Cardiac muscle cell (in vitro differentiated cells and primary cell): Measurements from ENCODE around the gene ADGRD2. TPM values are rescaled to one million over a fixed set of nuclear protein-coding genes. Genes with fewer than 3 reads are reported as not detected.

Experiments
- DNase-seq, 2 donors: peaks; one replicate each; pipeline versions ENCODE4 v3.0.0 to v3.0.0-alpha.2; 2010 to 2017; ENCODE audit warnings: low read depth in 1 of 2, low spot score in 1 of 2
- H3K27ac ChIP-seq: fragments of 200-600 bp; sonication (generic); 2 replicates; pipeline ENCODE4 v1.5.1; 2016
- H3K27me3 ChIP-seq: fragments of 200-600 bp; sonication (generic); 2 replicates; pipeline ENCODE4 v1.6.0; 2016; ENCODE audit warnings: control low read depth
- H3K36me3 ChIP-seq: fragments of 200-600 bp; sonication (generic); 2 replicates; pipeline ENCODE4 v1.5.1; 2016; ENCODE audit warnings: control low read depth
- H3K4me1 ChIP-seq: fragments of 200-600 bp; sonication (generic); 2 replicates; pipeline ENCODE4 v1.8.1; 2017; ENCODE audit warnings: low read depth, mild to moderate bottlenecking, mixed run types
- H3K4me3 ChIP-seq: fragments of 200-600 bp; sonication (generic); 2 replicates; pipeline ENCODE4 v1.5.1; 2016; ENCODE audit warnings: mild to moderate bottlenecking
- H3K9me3 ChIP-seq: fragments of 200-600 bp; sonication (generic); 2 replicates; pipeline ENCODE4 v1.5.1; 2017; ENCODE audit warnings: low read depth, mild to moderate bottlenecking, control low read depth
- polyA plus RNA-seq: library from polyadenylated mRNA; unstranded; fragments of >200 nt; fragmentation: Nextera tagmentation; extraction: Ambion mirVana; gene quantifications from 2 replicates; pipeline ENCODE4 v1.2.1, GENCODE V29; 2016
- total RNA-seq: library from RNA; depleted of rRNA; stranded (reverse); fragments of >200 nt; gene quantifications from 2 replicates; pipeline ENCODE4 v1.2.3, GENCODE V29; 2016
- TF ChIP-seq, protein P1 (sequence below): IDR thresholded peaks from 2 replicates; pipeline ENCODE4 v1.5.1; 2012; ENCODE audit warnings: low read depth, mild to moderate bottlenecking, low read length

Gene ADGRD2
- total and polyA plus RNA-seq, 2 experiments from 2014 or later: not detected

DNA sequence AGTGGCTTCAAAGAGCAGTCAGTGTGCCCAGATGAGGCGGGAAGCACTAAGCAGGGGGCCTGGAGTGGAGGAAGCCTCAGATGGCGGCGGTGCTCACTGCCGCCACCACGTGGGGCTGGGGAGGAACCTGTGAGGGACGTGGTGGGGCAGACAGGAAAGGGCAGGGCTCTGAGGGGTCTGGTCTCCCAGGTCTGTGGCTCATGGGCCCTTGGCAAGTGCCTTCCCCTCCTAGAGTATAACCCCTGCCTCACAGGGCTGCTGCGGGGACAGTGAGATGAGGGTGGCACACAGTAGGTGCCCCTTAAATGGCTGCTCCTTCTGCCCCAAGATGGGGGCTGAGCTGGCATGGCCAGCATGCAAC lies 30.4 kb downstream of the ADGRD2 start:
- peaks cover 5% of the 10 kb centered on the region for H3K27me3 ChIP-seq
- peaks cover 5% of the 10 kb centered on the region for H3K4me1 ChIP-seq
- H3K9me3 ChIP-seq: no peaks in the 10 kb centered on the region
- H3K36me3 ChIP-seq: no peaks in the 10 kb centered on the region
- TF ChIP-seq, protein P1, sequence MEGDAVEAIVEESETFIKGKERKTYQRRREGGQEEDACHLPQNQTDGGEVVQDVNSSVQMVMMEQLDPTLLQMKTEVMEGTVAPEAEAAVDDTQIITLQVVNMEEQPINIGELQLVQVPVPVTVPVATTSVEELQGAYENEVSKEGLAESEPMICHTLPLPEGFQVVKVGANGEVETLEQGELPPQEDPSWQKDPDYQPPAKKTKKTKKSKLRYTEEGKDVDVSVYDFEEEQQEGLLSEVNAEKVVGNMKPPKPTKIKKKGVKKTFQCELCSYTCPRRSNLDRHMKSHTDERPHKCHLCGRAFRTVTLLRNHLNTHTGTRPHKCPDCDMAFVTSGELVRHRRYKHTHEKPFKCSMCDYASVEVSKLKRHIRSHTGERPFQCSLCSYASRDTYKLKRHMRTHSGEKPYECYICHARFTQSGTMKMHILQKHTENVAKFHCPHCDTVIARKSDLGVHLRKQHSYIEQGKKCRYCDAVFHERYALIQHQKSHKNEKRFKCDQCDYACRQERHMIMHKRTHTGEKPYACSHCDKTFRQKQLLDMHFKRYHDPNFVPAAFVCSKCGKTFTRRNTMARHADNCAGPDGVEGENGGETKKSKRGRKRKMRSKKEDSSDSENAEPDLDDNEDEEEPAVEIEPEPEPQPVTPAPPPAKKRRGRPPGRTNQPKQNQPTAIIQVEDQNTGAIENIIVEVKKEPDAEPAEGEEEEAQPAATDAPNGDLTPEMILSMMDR: peak; percentile 54
- peak; percentile 31 to 72 for DNase-seq
- H3K4me3 ChIP-seq: no peak overlapping the region
- H3K27ac ChIP-seq: no peak overlapping the region

DNA sequence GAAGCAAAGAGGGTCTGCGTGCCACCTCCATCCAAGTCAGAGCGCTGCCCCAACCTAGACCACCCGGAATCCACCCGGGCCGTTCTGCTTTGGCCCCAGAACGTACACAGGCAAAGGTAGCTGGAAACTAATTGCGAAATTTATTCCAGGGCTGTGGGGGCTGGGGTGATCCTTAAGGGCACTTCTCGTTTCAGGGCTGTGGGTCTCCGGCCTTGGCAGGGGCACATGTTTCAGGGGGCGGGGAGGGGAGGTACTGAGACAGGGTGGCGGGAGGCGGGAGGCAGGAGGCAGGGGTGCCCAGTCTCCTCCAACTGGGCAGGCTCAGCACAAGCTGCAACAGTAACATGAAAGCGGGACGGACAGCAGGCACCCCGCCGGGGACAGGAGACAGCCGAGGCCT lies 30.9 kb downstream of the ADGRD2 start:
- H3K4me1 ChIP-seq: peaks cover 5% of the 10 kb centered on the region
- TF ChIP-seq, protein P1: no peak
- H3K27ac ChIP-seq: no peak overlapping the region
- H3K4me3 ChIP-seq: no peak overlapping the region
- DNase-seq: no peak
- no peaks in the 10 kb centered on the region for H3K9me3 ChIP-seq
- no peaks in the 10 kb centered on the region for H3K36me3 ChIP-seq
- peaks cover 5% of the 10 kb centered on the region for H3K27me3 ChIP-seq

DNA sequence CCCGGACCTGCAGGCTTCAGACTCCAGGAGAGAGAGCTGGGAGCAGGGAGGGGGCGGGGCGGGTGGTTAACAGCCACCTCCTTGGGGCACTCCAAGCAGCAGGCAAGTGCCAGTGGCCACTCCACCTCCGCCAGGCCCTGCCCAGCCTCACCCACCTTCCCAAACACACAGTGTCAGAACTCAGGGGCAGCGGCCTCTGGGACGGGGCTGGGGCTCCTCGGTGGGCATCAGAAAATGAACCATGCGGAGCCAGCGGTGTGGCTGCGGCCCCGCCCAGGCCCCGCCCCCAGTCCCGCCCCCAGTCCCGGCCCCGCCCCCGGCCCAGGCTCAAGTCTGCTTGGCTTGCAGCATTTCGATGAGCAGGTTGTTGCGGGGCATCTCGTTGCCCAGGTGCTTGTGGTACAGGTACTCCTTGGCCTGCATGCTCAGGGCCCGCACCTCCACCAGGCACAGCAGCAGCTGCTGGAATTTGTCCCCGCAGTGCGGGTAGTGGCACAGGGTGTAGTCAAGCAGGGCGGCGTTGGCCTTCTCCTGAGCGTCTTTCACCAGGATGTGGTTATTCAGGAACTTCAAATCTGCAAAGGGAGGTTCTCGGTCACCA lies 32.3 kb downstream of the ADGRD2 start:
- Histone ChIP-seq H3K27me3 (peaks cover 5% of the 10 kb centered on the region), H3K4me1 (peaks cover 5% of the 10 kb centered on the region), H3K9me3 (no peaks in the 10 kb centered on the region), H3K27ac (no peak overlapping the region), H3K36me3 (no peaks in the 10 kb centered on the region), H3K4me3 (no peak overlapping the region)
- no peak for DNase-seq
- TF ChIP-seq, protein P1: no peak

DNA sequence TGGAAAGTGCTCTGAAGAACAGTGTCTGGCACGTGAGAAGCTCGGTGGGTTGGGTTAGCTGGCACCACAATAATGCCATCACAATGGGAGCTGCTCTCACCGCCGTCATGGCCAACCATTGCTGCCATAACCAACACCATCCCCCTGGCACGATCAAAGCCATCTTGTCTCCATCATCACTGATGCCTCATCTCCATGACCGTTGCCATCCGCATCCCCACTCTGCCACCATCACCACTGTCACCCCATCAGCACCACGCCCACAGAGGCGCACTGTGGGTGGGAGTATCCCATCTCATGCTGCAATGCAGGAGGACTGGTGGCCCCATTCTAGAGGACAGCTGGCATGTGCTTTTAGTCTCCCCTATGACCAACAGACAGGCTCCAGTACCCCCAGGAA lies 33.2 kb downstream of the ADGRD2 start:
- H3K36me3 ChIP-seq: no peaks in the 10 kb centered on the region
- peaks cover under 1% of the 10 kb centered on the region for H3K4me1 ChIP-seq
- no peak overlapping the region for H3K4me3 ChIP-seq
- H3K27ac ChIP-seq: no peak overlapping the region
- TF ChIP-seq, protein P1: no peak
- H3K9me3 ChIP-seq: no peaks in the 10 kb centered on the region
- peaks cover 5% of the 10 kb centered on the region for H3K27me3 ChIP-seq
- DNase-seq: no peak

DNA sequence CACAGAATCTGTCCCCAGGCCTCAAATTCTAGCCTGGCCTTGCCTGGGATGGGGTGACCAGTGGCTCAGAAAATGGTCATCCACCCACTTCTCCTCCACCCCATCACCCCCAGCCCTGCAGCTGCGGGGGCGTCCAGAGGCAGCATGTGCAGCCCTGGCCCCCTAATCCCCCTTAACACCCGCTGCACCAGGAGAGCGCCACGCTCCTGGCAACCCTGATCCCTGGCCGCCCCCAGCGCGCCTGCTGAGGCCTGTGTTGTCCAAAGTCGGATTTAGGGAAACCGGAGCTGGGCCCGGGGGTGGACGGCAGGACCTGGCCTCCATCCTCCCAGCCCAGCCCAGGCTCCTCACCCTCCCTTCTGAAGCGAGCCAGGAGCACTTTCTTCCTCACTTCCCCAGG lies 35.0 kb downstream of the ADGRD2 start:
- Histone ChIP-seq H3K9me3 (no peaks in the 10 kb centered on the region), H3K27ac (no peak overlapping the region), H3K27me3 (no peaks in the 10 kb centered on the region), H3K4me1 (no peaks in the 10 kb centered on the region), H3K4me3 (no peak overlapping the region), H3K36me3 (no peaks in the 10 kb centered on the region)
- TF ChIP-seq, protein P1: no peak
- no peak for DNase-seq
